HG02840 (cell line): ENCODE data around the gene EMILIN2.

Source experiments
- ATAC-seq: cut with Tn5 transposase; IDR thresholded peaks from one replicate; pipeline ENCODE4 v1.9.1; 2021; ENCODE audit warnings: mild to moderate bottlenecking, moderate library complexity, moderate number of reproducible peaks; ENCODE audit not compliant: unreplicated experiment, low FRiP score

EMILIN2 gene

DNA sequence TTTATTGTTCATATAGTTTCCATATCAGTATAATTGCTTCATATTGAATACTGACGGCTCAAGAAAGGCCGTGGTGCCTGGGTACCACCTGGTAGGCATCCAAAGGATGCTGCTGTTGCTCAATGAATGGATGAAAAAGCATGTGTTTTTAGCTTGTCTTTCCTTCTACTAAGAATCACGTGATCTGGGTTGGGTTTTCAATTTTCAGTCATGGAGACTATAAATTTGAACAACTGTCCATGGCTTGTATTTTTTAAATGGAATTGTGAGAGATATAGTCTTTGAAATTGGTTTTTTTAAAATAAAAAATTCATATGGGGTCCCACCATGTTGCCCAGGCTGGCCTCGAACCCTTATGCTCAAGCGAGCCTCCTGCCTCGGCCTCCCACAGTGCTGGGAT lies 25.3 kb downstream of the EMILIN2 start:
- ATAC-seq: no peak

DNA sequence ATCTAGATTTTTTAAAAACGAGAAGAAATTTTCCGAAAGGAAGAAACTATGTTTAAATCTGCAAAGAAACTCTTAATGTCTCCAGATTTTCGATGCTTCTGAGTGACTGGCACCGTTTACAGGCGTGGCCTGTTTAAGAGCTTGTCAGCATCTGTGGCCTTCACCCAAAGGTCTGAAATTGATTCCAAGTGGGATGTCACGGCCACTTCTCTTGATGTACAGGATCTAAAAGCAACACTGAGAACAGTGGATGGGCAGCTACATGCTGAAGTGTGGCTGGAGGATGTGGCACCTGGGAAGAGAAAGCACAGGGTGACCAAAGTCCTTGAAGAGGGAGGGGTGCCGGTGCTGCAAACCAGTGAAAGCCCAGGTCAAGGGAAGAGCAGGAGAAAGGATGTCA lies 28.0 kb downstream of the EMILIN2 start:
- ATAC-seq: no peak

DNA sequence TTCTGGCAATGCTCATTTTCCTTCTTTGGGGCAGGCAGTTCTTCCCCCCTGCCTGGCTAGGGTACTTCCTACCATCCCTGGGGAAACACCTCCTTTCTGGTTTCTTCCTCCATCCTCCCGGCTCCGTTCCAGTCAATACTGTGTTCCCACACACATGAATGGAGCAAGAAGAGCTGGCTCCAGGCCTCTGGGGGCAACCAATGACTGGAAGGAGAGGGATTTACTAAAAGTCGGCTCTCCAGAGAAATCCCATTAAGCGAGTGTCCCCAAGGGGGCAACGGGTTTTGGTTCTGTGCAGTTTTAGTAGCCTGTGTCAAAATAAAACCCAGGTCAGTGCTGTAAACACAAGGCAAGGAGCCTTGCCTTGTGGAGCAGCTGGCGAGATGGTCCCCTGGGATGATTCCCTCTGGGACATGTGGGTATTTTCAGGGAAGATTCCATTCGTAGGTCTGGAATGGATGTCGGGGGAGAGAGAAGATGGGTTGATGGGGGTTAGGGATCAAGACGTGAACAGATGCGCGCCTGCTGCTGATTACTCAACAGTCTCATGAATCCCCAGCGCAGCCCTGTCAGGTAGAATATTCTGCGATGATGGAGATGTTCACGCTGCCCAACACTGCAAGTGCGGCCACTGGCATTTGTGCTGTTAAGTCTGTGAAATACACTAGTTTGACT lies 32.0 kb downstream of the EMILIN2 start:
- ATAC-seq: no peak

DNA sequence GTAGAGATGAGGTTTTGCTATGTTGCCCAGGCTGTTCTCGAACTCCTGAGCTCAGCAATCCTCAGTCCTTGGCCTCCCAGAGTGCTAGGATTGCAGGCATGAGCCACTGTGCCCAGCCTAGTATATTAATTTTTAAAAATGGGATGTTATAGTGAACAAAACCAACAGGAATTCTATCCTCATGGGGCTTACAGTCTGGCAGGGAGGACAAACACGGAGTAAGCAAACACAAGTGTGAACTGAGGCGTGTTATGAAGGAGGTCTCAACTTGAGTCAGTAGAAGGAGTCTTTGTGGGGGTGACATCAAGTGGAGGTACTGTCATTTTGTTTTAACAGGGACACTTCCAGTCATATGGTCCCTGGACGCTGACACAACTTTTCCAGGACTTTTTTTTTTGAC lies 33.1 kb downstream of the EMILIN2 start:
- ATAC-seq: no peak

DNA sequence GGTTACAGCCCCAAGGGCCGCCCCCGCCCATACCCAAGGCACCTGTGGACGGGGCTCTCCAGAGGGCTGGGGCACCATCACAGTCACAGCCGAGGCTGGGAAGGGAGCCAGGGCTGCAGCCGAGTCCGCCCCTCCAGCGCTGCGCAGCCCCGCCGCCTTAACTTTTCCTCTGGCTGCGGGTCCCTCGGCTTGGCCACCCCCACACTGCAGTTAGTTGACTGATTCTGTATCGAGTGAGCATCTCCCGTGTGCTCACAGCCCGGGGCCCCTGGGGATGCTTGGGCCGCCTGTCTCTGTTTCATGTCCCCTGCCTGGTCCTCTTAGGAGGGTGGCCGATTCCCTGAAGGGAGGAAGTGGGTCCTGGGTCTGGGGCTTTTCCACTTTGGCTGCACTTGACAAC lies 33.7 kb downstream of the EMILIN2 start:
- ATAC-seq: no peak

DNA sequence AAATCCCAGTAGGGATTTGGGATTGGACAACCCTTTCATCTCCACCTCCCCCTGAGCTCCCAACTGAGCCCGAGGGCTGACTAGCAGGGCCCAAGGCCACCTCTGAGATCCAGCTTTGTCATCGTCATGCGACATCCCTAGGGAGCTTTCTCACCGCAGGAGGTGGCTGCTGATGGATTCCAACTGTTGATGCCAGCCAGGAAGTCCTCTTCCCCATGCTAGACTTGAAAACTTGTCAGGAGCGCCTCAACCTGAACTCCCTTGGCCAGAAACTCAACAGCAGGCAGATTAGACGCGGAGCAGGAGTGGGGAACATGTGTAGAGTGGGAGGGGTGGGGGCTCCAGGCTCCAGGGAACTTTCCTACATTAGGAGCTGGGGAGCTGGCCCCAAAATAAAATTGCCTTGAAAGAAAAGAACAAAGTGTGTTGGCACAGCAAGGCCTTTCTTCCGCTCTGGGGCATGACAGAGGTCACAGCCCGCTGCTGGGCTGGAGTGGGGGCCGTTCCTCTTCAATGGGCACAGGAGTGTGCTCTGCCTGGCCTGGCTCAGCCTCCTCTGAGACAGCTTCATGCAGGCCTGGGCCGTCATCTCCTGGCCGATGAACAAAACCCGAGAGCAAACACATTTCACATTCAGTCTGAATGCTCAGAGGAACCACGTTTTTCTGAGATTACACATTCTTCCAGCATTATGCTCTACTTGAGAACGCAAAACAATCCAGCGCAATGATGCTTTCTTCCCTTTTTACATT lies 34.5 kb downstream of the EMILIN2 start:
- ATAC-seq: no peak

DNA sequence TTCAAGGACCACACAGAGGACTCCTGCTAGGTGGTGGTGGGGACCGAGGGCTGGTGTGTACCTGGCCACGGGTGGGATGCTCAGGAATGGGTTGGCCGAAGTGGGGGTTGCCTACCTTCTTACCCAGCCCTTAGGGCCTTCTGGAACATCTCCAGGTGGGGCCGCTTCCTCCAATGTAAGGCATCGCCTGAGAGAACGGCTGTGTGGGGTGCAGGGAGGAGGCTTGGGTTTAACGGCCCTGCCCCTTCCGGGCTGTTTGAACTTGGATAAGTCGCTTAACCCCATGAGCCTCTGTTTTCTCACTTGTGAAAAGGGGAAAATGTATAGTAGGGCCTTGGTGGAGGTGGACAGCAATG lies 35.0 kb downstream of the EMILIN2 start:
- no peak for ATAC-seq

DNA sequence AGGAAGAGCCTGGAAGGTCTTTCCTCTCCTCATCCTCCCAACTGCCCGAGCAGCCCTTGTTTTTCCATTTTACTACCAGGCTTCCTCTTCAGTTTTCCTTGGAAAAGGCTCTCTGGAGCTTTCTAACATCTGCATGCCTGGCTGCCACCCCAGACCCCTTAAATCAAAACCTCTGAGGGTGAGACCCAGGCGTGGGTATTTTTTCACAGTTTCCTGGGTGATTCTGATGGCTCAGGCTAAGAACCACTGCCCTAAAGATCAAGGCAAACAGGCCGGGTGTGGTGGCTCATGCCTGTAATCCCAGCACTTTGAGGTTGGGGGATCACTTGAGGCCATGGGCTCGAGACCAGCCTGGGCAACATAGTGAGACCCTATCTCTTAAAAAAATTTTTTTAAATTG lies 35.4 kb downstream of the EMILIN2 start:
- no peak for ATAC-seq

DNA sequence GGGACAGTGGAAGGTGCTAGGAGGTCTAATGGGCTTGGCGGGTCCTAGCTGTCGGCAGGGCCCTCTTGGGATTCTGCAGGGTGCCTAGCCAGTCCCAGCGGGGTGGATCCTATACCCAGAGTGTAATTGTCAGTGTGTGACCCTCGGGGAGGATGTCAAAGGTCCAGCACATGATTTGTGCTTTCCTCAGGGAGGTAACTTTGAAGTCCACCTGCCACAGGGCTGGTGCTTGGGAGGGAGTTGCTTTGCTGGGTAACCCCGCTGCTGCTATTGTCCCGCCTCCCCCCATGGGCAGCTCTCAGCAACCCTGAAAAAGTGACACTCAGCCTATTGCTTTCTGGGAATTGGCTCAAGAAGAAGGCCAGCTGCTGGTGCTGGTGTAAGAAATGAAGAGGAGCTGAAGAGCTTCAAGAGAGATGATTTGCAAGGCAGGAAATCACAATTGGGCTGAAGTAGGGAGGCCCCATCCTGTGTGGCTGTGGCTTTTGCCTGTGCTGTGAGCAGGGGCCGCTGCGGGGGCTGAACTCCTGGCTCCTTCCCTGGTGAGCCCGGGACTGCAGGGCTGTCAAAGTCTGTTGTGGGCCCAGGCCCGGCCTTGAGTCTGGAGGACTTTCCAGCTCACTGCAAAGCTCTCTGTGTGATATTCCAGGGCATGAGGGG lies 36.4 kb downstream of the EMILIN2 start:
- no peak for ATAC-seq

DNA sequence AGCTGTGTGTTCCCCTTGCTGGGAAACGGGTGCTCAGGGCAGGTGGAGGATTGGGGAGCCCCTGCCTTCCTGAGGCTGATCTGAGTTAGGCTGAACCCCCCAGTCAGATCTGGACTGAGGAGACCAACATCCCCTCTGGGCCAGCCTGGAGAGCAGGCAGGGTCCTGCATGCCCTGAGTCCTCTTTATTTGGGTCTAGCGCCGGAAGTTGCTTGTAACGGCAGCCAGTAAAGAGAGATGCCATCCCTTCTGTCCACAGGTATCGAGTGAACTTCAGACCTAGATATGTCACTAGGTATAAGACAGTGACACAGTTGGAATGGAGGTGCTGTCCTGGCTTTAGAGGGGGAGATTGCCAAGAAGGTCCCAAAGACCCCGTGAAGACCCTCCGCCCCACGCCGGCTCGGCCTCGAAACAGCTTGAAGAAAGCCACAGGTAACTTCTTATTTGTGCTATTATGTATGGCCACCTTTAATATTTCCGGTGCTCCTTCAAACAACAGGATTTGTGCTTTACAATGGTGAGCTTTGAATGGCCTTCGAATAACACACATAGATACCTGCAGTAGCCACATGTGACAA lies 38.0 kb downstream of the EMILIN2 start:
- no peak for ATAC-seq

DNA sequence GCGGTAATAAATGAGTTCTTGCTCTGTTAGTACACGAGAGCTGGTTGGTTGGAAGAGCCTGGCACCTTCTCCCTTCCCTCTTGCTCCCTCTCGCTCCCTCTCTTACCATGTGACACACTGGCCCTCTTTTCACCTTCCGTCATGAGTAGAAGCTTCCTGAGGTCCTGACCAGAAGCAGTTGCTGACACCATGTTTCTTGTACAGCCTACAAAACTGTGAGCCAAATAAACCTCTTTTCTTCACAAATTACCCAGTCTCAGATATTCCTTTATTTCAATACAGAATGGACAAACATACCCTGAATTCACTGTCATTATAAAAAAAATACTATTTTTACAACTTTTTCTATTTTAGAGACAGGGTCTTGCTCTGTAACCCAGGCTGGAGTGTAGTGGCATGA lies 40.7 kb downstream of the EMILIN2 start:
- no peak for ATAC-seq

DNA sequence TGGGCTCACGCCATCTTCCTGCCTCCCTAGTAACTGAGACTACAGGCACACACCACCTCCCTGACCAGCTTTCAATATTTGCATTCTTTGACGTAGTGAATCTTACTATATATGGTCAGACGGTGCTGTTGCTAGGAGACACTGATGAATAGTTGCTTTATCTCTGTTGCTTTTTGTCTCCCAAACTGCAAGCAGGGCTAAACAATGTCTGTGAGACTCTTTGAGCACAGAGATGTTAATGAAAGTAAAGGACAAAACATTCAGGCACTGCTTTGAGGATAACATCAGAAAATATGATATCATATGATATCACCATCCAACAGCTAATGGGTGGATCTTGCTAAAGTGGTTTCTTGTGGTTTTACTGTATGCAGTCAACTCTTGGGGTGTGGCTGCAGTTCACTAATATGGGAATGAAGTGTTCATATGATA lies 43.0 kb downstream of the EMILIN2 start:
- no peak for ATAC-seq

DNA sequence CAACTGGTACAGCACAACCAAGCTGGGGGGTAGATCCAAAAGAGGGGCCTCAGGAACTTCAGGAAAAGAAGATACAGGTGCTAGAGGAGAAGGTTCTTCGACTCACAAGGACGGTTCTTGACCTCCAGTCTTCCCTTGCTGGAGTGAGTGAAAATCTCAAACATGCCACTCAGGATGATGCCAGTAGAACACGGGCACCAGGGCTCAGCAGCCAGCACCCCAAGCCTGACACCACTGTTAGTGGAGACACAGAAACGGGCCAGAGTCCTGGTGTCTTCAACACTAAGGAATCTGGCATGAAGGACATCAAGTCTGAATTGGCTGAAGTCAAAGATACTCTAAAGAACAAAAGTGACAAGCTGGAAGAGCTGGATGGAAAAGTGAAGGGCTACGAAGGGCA lies 43.8 kb downstream of the EMILIN2 start:
- no peak for ATAC-seq

DNA sequence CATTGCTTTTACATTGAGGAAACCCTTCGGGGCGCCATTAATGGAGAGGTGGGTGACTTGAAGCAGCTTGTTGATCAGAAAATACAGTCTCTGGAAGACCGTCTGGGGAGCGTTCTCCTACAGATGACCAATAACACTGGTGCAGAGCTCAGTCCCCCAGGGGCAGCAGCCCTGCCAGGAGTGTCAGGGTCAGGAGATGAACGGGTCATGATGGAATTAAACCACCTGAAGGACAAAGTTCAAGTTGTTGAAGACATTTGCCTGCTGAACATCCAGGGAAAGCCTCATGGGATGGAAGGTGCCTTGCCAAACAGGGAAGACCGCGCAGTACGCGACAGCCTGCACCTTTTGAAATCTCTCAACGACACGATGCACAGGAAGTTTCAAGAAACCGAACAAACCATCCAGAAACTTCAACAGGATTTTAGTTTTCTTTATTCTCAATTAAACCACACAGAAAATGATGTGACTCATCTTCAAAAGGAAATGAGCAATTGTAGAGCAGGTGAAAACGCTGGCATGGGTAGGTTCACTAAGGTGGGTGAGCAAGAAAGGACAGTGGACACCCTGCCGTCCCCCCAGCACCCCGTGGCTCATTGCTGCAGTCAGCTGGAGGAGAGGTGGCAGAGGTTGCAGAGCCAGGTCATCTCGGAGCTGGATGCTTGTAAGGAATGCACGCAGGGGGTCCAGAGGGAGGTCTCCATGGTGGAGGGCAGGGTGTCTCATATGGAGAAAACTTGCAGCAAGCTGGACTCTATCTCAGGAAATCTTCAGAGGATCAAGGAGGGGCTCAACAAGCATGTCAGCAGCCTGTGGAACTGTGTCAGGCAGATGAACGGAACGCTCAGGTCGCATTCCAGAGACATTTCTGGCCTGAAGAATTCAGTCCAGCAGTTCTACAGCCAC lies 45.0 kb downstream of the EMILIN2 start:
- no peak for ATAC-seq

DNA sequence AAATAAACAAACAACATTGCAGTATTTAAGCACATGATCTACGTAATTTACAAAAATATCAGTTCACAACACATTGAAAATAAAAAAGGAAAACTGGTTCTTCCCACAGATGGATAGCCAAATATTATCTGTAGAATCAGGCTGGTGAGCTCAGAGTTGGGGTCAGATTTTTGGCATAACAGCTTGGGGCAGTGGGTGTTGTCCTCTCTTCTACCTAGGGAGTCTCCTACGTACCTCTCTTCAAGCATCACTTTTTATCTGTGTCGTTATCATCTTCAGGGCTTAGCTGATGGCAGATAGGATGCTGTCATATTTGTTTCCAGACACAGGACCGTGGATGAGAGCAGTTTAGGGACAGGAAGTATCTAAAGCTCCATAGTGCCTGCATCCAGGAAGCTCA lies 46.2 kb downstream of the EMILIN2 start:
- no peak for ATAC-seq

DNA sequence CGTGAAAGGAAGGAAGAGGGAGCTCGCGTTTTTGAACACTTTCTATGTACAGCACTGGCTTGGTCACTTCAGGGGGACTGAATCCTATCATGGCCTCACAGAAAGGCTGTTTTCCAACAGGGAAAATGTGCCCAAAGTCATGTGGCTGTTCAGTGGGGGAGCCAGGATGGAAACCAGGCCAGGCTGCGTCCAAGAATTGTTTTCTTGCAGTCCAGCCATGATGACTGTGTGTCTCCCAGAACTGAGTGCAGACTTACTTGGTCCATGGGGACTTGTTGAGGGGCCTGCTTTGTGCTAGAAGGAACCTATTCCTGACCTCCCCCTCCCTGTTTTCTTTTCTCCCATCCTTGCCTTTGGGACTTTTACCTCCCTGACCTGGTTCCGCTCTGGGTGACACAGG lies 46.9 kb downstream of the EMILIN2 start:
- no peak for ATAC-seq

DNA sequence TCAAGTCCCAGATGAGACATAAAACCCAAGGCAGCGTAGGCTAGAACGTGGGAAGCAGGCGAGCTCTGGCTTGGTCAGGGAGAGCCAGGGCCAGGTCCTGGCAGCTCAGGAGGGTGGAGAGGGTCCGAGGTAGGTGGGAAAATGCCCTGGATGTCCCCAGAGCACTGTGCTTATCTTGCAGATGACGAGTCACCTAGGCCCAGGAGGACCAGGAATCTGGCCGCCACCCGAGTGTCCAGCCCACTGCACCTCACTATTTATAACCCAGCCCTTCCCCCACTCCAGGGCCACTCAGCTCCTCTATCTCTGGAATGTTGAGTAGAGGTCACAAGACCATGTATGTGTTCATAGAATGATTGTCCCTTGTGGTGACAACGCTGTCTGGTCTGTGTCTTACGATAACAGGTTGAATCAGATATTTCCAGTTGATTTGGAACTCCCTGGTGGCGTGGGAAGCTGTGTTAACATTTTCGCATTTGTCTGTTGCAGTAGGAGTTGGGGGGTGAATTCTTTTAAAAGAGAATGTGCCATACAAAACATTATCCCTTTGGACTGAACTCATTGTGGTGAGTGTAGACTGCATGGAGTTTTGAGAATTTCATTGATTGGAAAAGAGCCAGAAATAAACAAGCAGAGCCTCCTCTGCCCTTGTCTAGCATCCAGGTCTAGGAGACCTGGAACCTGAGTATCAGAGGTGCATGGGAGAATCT lies 47.5 kb downstream of the EMILIN2 start:
- no peak for ATAC-seq

DNA sequence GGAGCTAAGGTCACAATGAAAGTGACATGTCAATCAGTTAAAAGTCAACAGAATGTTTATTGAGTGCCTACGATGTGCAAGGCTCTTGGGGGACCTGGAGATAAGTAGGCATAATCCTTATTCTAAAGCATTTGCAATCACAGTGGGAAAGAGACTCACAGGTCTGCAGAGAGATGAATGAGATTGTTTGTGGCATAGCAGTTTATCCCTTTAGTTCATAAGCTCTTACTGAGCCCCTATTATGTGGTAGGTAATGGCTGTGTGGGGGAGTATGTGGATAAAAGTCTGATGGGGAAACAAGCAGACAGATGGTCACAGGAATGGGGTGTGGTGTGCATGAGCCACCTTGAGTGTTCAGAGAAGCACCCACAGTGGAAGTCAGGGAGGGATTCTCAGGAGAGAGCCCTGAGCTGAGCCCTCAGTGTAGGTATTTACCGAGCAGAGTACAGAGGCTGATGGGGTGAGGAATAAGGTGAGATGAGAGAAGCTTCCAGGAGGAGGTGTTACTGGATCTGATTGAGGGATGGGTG lies 48.1 kb downstream of the EMILIN2 start:
- ATAC-seq: no peak

DNA sequence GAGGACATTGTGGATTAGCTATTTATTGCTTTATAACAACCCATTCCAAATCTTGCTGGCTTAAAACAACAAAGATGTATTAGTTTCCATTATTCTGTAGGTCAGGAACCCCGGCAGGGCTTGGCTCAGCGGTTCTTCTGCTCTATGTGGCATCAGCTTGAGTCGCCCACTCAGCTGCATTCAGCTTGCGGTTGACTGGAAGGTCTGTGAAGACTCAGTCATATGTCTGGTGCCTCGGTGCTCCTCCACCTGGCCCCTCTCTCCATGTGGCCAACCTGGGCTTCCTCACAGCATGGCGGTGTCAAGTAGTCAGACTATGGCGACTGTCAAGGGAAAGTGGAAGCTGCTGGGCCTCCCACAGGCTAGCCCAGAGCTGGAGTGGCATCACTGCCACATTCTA lies 48.6 kb downstream of the EMILIN2 start:
- ATAC-seq: no peak

DNA sequence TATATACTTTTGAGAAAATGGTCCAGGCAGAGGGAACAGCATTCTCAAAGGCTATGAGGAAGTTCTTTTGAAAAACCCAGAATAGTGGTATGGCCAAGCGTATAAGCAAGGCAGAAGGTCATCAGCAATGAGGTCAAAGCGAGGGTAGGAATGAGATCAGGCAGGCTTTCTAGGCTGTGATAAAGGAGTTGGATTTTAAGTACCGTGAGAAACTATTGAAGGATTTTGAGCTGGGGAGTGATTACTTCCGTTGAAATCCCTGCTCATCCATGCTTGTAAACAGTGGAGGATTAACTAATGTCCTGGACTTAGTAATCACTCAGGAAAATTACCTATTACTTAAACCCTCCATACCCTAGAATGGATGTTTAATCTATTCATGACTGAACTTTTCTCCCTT lies 50.2 kb downstream of the EMILIN2 start:
- no peak for ATAC-seq
